Calu3 (cell line): ENCODE data around the gene TMEM271. TPM values are rescaled to one million over a fixed set of nuclear protein-coding genes. Genes with fewer than 3 reads are reported as not detected.

Experiments used
- BruUV-seq: library from RNA; stranded (reverse); fragments of 400-500 nt; replicated peaks from 2 replicates; lab custom pipeline; 2021; lab: Mats Ljungman, UMichigan
- CTCF ChIA-PET: fragments of 300-600 bp; sonication (Branson Sonifier 250); formaldehyde crosslinking; loops from one replicate; lab custom pipeline; 2022; ENCODE audit warnings: antibody characterized with exemption; lab: Charles Lee
- DNase-seq: peaks from one replicate; pipeline ENCODE4 v3.0.0; 2022
- H3K27ac Mint-ChIP-seq: one replicate; pipeline ENCODE4 v1.8.0; 2022; ENCODE audit warnings: mixed read lengths; ENCODE audit not compliant: unreplicated experiment
- H3K27me3 Mint-ChIP-seq: one replicate; pipeline ENCODE4 v1.8.0; 2022; ENCODE audit warnings: mixed read lengths; ENCODE audit not compliant: unreplicated experiment
- H3K36me3 Mint-ChIP-seq: one replicate; pipeline ENCODE4 v1.8.0; 2022; ENCODE audit warnings: mild to moderate bottlenecking, moderate library complexity, mixed read lengths; ENCODE audit not compliant: insufficient read depth, unreplicated experiment
- H3K4me1 Mint-ChIP-seq: one replicate; pipeline ENCODE4 v1.8.0; 2022; ENCODE audit warnings: mild to moderate bottlenecking, low read depth, mixed read lengths; ENCODE audit not compliant: unreplicated experiment
- H3K4me3 Mint-ChIP-seq: one replicate; pipeline ENCODE4 v1.8.0; 2022; ENCODE audit warnings: mild to moderate bottlenecking, low read depth, moderate library complexity, mixed read lengths; ENCODE audit not compliant: unreplicated experiment
- H3K9me3 Mint-ChIP-seq: one replicate; pipeline ENCODE4 v1.8.0; 2022; ENCODE audit warnings: low read depth, mixed read lengths; ENCODE audit not compliant: unreplicated experiment
- intact Hi-C: fragments of 100-400 bp; cut with micrococcal nuclease; formaldehyde crosslinking; loops from one replicate; pipeline ENCODE4 v1.10.0; 2022; ENCODE audit not compliant: unreplicated experiment
- total RNA-seq: library from RNA; stranded (reverse); gene quantifications from 2 replicates; pipeline ENCODE4 v1.2.3, GENCODE V29; 2022
- TF ChIP-seq, protein P1 (sequence below): fragments of 200-600 bp; IDR thresholded peaks from one replicate; pipeline ENCODE4 v1.8.0; 2022; ENCODE audit warnings: antibody characterized with exemption; ENCODE audit not compliant: unreplicated experiment

TMEM271 gene
- total RNA-seq, 1 experiment from 2014 or later = not detected

DNA sequence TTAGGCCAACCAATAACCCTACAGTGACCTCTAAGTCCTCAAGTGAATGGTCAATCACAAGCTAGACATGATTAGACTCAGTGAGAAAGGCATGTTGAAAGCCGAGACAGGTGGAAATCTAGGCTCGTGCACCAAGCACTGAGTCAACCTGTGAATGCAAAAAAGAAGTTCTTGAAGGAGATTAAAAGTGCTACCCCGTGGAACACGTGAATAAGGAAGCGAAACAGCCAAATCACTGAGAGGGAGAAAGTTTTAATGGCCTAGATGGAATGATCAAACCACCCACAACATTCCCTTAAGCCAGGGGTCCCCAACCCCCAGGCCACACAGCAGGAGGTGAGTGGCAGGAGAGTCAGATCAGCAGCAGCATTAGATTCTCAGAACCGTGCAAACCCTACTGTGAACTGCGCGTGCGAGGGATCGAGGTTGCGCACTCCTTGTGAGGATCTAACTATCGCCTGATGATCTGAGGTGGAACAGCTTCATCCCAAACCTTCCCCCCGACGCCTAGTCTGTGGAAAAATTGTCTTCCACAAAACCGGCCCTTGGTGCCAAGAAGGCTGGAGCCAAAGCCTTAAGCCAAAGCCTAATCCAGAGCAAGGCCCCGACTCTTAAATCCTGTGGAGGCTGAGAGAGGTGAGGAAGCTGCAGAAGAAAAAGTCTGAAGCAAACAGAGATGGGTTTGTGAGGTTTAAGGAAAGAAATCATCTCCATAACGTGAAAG, 29.8 kb upstream of the TMEM271 start:
- Mint-ChIP-seq H3K36me3 (peaks cover 3% of the 10 kb centered on the region), H3K27ac (no peak overlapping the region), H3K27me3 (peaks cover 14% of the 10 kb centered on the region), H3K4me1 (no peaks in the 10 kb centered on the region), H3K9me3 (peaks cover 7% of the 10 kb centered on the region), H3K4me3 (no peak overlapping the region)
- BruUV-seq = no TSS peak
- CTCF ChIA-PET = no interaction called here
- TF ChIP-seq, protein P1, sequence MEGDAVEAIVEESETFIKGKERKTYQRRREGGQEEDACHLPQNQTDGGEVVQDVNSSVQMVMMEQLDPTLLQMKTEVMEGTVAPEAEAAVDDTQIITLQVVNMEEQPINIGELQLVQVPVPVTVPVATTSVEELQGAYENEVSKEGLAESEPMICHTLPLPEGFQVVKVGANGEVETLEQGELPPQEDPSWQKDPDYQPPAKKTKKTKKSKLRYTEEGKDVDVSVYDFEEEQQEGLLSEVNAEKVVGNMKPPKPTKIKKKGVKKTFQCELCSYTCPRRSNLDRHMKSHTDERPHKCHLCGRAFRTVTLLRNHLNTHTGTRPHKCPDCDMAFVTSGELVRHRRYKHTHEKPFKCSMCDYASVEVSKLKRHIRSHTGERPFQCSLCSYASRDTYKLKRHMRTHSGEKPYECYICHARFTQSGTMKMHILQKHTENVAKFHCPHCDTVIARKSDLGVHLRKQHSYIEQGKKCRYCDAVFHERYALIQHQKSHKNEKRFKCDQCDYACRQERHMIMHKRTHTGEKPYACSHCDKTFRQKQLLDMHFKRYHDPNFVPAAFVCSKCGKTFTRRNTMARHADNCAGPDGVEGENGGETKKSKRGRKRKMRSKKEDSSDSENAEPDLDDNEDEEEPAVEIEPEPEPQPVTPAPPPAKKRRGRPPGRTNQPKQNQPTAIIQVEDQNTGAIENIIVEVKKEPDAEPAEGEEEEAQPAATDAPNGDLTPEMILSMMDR = no peak
- intact Hi-C loops = no loop called here
- no peak for DNase-seq

DNA sequence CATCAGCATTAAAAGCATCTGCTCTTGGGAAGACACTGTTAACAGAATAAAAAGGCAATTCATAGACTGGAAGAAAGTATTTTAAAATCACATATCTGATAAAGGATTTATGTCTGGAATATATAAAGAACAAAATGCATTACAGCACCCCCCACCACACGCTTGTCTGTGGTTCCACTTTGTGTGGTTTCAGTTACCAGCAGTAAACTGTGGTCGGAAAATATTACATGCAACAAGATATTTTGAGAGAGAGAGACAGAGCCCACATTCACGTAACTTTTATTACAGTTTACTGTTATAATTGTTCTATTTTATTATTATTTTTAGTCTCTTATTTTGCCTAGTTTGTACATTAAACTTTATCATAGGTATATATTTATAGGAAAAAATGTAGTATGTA, 28.0 kb upstream of the TMEM271 start:
- no peak overlapping the region for H3K4me3 Mint-ChIP-seq
- no peak for DNase-seq
- CTCF ChIA-PET = no interaction called here
- intact Hi-C loops = no loop called here
- H3K36me3 Mint-ChIP-seq = no peaks in the 10 kb centered on the region
- TF ChIP-seq, protein P1 = no peak
- H3K27me3 Mint-ChIP-seq = peaks cover 4% of the 10 kb centered on the region
- BruUV-seq = no TSS peak
- no peaks in the 10 kb centered on the region for H3K4me1 Mint-ChIP-seq
- H3K9me3 Mint-ChIP-seq = peaks cover 3% of the 10 kb centered on the region
- H3K27ac Mint-ChIP-seq = no peak overlapping the region

DNA sequence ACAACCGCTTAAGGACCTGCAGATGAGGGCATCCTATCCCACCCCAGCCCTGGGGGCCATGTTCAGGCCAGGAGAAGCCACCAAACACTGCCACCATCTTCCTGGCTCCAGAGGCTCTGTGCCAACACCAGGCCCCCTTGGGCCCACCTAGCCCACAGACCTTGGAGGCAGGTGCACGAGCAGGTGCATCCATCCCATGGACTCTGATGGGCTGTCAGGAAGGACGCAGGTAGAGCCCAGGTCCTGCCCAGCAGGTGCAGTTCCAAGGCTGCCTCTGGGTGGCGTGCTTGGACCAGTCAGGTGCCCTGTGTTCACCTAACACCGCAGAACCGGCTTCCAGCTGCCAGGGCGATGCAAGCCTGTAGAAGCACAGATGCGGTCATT, 26.5 kb upstream of the TMEM271 start:
- TF ChIP-seq, protein P1 = no peak
- CTCF ChIA-PET = no interaction called here
- DNase-seq = peak; percentile 68
- Mint-ChIP-seq H3K9me3 (peaks cover 7% of the 10 kb centered on the region), H3K36me3 (no peaks in the 10 kb centered on the region), H3K27ac (no peak overlapping the region), H3K27me3 (peaks cover 13% of the 10 kb centered on the region), H3K4me3 (no peak overlapping the region), H3K4me1 (no peaks in the 10 kb centered on the region)
- intact Hi-C loops = no loop called here
- no TSS peak for BruUV-seq

DNA sequence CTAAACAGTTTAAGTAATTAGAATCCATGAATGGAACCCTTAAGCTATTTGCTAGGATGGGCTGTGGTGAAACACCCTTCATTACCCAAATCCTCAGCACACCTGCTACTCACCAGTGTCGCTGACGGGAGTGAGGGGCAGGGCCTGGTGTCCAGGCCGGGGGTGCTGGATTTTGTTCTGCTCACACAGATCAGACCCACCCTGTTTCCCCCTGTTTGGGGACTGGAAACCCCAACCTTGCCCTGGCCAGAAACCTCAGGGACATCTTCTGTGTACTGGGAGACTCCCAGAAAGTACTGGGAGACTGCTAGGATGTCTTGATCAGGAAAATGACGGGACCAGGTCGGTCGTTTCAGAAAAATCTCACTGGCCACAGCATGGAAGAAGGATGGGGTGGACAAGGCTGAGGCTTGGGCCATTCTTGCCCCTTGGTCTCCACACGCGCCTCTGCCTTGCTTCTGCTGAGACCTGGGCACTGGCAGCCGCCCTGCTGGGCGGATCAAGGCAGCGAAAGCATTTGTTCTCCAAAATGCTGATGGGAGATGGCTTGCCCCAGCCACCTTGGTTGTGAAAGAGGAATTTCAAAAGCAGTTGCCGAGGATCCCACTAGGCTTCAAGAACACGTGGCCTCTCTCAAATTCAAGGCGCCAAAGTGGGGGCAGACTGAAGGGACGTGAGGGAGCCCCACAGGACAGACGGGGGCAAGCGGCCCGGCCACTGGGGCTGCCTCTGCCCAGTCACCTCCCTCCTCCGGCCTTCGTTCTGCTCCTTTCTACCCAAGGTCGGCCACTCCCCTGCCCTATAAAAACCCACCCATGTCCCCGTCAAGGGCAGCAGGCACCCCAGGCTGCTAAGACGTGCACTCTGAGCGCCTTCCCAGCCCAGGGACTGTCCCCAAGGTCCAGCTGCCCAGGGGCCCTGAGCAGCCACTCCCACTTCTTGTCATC, 25.8 kb upstream of the TMEM271 start:
- no peaks in the 10 kb centered on the region for H3K36me3 Mint-ChIP-seq
- no peaks in the 10 kb centered on the region for H3K4me1 Mint-ChIP-seq
- H3K9me3 Mint-ChIP-seq = peaks cover 10% of the 10 kb centered on the region
- CTCF ChIA-PET = no interaction called here
- intact Hi-C loops = no loop called here
- H3K4me3 Mint-ChIP-seq = no peak overlapping the region
- H3K27me3 Mint-ChIP-seq = peaks cover 20% of the 10 kb centered on the region
- no peak for DNase-seq
- H3K27ac Mint-ChIP-seq = no peak overlapping the region
- TF ChIP-seq, protein P1 = no peak
- no TSS peak for BruUV-seq
